HFFc6 (cell line): ENCODE results near the gene INHA. TPM values are rescaled to one million over a fixed set of nuclear protein-coding genes. Genes with fewer than 3 reads are reported as not detected.
A peak's percentile ranks its signal among the peaks of the same experiment; 100 is the strongest.

Experiments
- DNase-seq: peaks from one replicate; pipeline ENCODE4 v3.0.0-alpha.2; 2018
- H3K27ac Mint-ChIP-seq: 2 replicates; pipeline ENCODE4 v1.8.0; 2020; ENCODE audit warnings: mild to moderate bottlenecking, mixed read lengths
- H3K27me3 Mint-ChIP-seq: 2 replicates; pipeline ENCODE4 v1.8.0; 2021; ENCODE audit warnings: mild to moderate bottlenecking, moderate library complexity, mixed read lengths; ENCODE audit not compliant: insufficient read depth
- H3K36me3 Mint-ChIP-seq: 2 replicates; pipeline ENCODE4 v1.8.0; 2021; ENCODE audit warnings: low read depth, mixed read lengths
- H3K4me1 Mint-ChIP-seq: 2 replicates; pipeline ENCODE4 v1.8.0; 2020; ENCODE audit warnings: low read depth, mixed read lengths
- H3K4me3 Mint-ChIP-seq: 2 replicates; pipeline ENCODE4 v1.8.0; 2020; ENCODE audit warnings: mild to moderate bottlenecking, moderate library complexity, mixed read lengths
- H3K9me3 Mint-ChIP-seq: 2 replicates; pipeline ENCODE4 v1.8.0; 2020; ENCODE audit warnings: mild to moderate bottlenecking, mixed read lengths
- CTCF ChIP-seq: fragments of 200-600 bp; sonication (generic); IDR thresholded peaks from 2 replicates; pipeline ENCODE4 v1.5.0; 2021; ENCODE audit warnings: antibody characterized with exemption, mild to moderate bottlenecking
- total RNA-seq, 6 experiments: library from RNA; stranded (reverse); fragmentation: NEBNext Ultra II Directional; extraction: Animal tissue kit (Norgen Biotek cat#: 25700); gene quantifications; 2 replicates in 1 of 6; 3 replicates in 5 of 6; pipeline ENCODE4 v1.2.3, GENCODE V29; 2021

INHA gene
- total RNA-seq, 6 experiments from 2014 or later: 0.14 to 0.45 (median 0.25) TPM; not detected in 1

GRCh38 chr2:219570194-219570923 is 1.8 kb upstream of the INHA start:
- H3K27me3 Mint-ChIP-seq: peaks cover 7% of the 10 kb centered on the region
- DNase-seq: no peak
- H3K4me1 Mint-ChIP-seq: peaks cover 17% of the 10 kb centered on the region
- TF ChIP-seq CTCF: peak; percentile 44; the same call in 1 of the 2 replicates
- peaks cover 18% of the 10 kb centered on the region for H3K36me3 Mint-ChIP-seq
- H3K9me3 Mint-ChIP-seq: no peaks in the 10 kb centered on the region
- H3K27ac Mint-ChIP-seq: peak overlapping the region; percentile 51; the same call in 1 of the 2 replicates
- peak overlapping the region; percentile 76 for H3K4me3 Mint-ChIP-seq

GRCh38 chr2:219570924-219571310 is 1.2 kb upstream of the INHA start:
- no peak for DNase-seq
- no peak overlapping the region for H3K27ac Mint-ChIP-seq
- H3K4me3 Mint-ChIP-seq: peak overlapping the region; percentile 45
- no peak for TF ChIP-seq CTCF
- peaks cover 10% of the 10 kb centered on the region for H3K27me3 Mint-ChIP-seq
- H3K9me3 Mint-ChIP-seq: no peaks in the 10 kb centered on the region
- H3K4me1 Mint-ChIP-seq: peaks cover 17% of the 10 kb centered on the region
- H3K36me3 Mint-ChIP-seq: peaks cover 18% of the 10 kb centered on the region

- Mint-ChIP-seq H3K27ac (peak within 1 kb of the TSS; percentile 53), H3K4me1 (peaks cover 17% of the 10 kb centered on the region), H3K4me3 (peak within 1 kb of the TSS; percentile 70), H3K27me3 (peaks cover 14% of the 10 kb centered on the region), H3K9me3 (no peaks in the 10 kb centered on the region), H3K36me3 (peaks cover 14% of the 10 kb centered on the region)
- peak; percentile 38 for DNase-seq
- no peak for TF ChIP-seq CTCF
These were observed 536 bp upstream of the INHA start, which contains the start of gene OBSL1 for GRCh38 chr2:219571311-219572236. Gene OBSL1 (minus strand): TSS chr2:219571539. CDS start chr2:219571232, 307 bp downstream.

GRCh38 chr2:219573166-219573565 is 1.1 kb downstream of the INHA start:
- Mint-ChIP-seq H3K4me1 (peaks cover 27% of the 10 kb centered on the region), H3K27ac (no peak overlapping the region), H3K27me3 (peaks cover 18% of the 10 kb centered on the region), H3K9me3 (no peaks in the 10 kb centered on the region), H3K36me3 (peaks cover 9% of the 10 kb centered on the region), H3K4me3 (no peak overlapping the region)
- DNase-seq: no peak
- no peak for TF ChIP-seq CTCF

GRCh38 chr2:219574484-219575311 is 2.6 kb downstream of the INHA start:
- no peak for TF ChIP-seq CTCF
- H3K36me3 Mint-ChIP-seq: peaks cover 4% of the 10 kb centered on the region
- DNase-seq: no peak

More at GRCh38 chr2:219574484-219575311, 2.6 kb downstream of the INHA start:
- Mint-ChIP-seq H3K4me1 (peaks cover 27% of the 10 kb centered on the region), H3K9me3 (no peaks in the 10 kb centered on the region), H3K27me3 (peaks cover 26% of the 10 kb centered on the region), H3K27ac (no peak overlapping the region), H3K4me3 (no peak overlapping the region; the same call in 1 of the 2 replicates)
